GM18951 (cell line): ENCODE results near the gene SHISA6.

ENCODE experiments used
- POLR2A ChIP-seq: IDR thresholded peaks from 4 replicates; pipeline ENCODE4 v1.6.1; 2011; ENCODE audit warnings: mild to moderate bottlenecking; ENCODE audit not compliant: insufficient read length, insufficient read depth; ENCODE audit errors: extremely low read depth
- in situ Hi-C: fragments of 300-500 bp; cut with MboI; formaldehyde crosslinking; loops from one replicate; pipeline ENCODE4 v1.12.0; 2022; ENCODE audit warnings: low sequenced_read_pairs, mixed read lengths, inconsistent platforms; ENCODE audit not compliant: unreplicated experiment

The SHISA6 gene

GRCh38 chr17:11488407-11488806 is 247.4 kb downstream of the SHISA6 start:
- no peak for TF ChIP-seq POLR2A
- in situ Hi-C loops = no loop called here

GRCh38 chr17:11490171-11490755 is 249.2 kb downstream of the SHISA6 start:
- no peak for TF ChIP-seq POLR2A
- in situ Hi-C loops = no loop called here

GRCh38 chr17:11492511-11492910 is 251.5 kb downstream of the SHISA6 start:
- TF ChIP-seq POLR2A = no peak

GRCh38 chr17:11493936-11494335 is 252.9 kb downstream of the SHISA6 start:
- no peak for TF ChIP-seq POLR2A
- in situ Hi-C loops = no loop called here

More at GRCh38 chr17:11492511-11492910, 251.5 kb downstream of the SHISA6 start:
- in situ Hi-C loops = no loop called here

- no peak for TF ChIP-seq POLR2A
Observed at GRCh38 chr17:11495613-11496012, 254.6 kb downstream of the SHISA6 start.

GRCh38 chr17:11499881-11500280 is 258.9 kb downstream of the SHISA6 start:
- in situ Hi-C loops = no loop called here
- no peak for TF ChIP-seq POLR2A

More at GRCh38 chr17:11495613-11496012, 254.6 kb downstream of the SHISA6 start:
- in situ Hi-C loops = no loop called here

GRCh38 chr17:11503308-11504035 is 262.5 kb downstream of the SHISA6 start:
- in situ Hi-C loops = no loop called here
- no peak for TF ChIP-seq POLR2A

GRCh38 chr17:11506635-11507034 is 265.6 kb downstream of the SHISA6 start:
- no peak for TF ChIP-seq POLR2A
- in situ Hi-C loops = no loop called here

- in situ Hi-C loops = no loop called here
- no peak for TF ChIP-seq POLR2A
Observed at GRCh38 chr17:11511696-11512095, 270.7 kb downstream of the SHISA6 start.

- in situ Hi-C loops = no loop called here
- TF ChIP-seq POLR2A = no peak
Observed at GRCh38 chr17:11514565-11514964, 273.6 kb downstream of the SHISA6 start.

- in situ Hi-C loops = no loop called here
- no peak for TF ChIP-seq POLR2A
Observed at GRCh38 chr17:11514981-11515680, 274.1 kb downstream of the SHISA6 start.

GRCh38 chr17:11515901-11516300 is 274.9 kb downstream of the SHISA6 start:
- in situ Hi-C loops = no loop called here
- no peak for TF ChIP-seq POLR2A

- in situ Hi-C loops = no loop called here
Observed at GRCh38 chr17:11535231-11535630, 294.2 kb downstream of the SHISA6 start.

GRCh38 chr17:11538366-11538765 is 297.4 kb downstream of the SHISA6 start:
- no peak for TF ChIP-seq POLR2A
- in situ Hi-C loops = no loop called here

More at GRCh38 chr17:11535231-11535630, 294.2 kb downstream of the SHISA6 start:
- no peak for TF ChIP-seq POLR2A
